IPS-18c (cell line): ENCODE measurements around the gene CACNA1H.

Experiments
- H3K4me3 ChIP-seq: 2 replicates; pipeline ENCODE4 v1.7.0; 2013; ENCODE audit warnings: low read depth, mild to moderate bottlenecking, low read length, moderate library complexity; ENCODE audit not compliant: insufficient read depth
- H3K9me3 ChIP-seq: one replicate; pipeline ENCODE4 v1.6.1; 2013; ENCODE audit warnings: mild to moderate bottlenecking, low read length, moderate library complexity; ENCODE audit not compliant: control insufficient read depth, insufficient read depth

CACNA1H gene

DNA sequence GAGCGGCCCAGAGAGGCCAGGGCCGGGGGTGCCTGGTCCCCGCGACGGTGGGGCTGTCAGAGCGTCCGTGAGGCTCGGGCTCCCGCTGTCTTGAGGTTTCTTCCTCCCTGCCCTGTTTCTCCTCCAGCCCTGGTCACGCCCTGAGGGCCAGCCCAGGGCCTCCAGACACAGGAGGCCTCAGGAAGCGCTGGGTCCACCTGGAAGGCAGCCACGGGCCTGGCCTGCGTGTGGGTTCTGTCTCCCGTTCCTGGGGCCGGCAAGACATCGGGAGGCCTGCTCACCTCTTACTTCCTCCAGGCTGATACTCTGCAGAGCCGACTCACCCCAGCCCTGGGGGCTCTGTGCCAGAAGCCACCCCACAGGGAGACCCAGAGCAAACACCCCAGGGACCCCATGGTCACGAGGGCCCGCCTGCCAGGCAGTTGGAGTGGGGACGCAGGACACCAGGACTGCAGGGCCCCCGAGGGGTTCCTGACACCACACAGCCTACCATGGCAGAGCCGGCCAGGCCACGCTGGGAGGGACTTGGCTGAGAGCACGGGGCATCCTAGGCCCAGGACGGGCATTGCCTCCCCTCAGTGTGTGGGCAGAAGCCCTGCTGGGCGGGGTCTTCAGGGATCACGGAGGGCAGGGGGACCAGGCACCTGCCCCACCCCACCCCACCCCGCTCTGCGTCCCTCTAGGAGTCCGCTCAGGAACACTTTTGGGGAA lies 18.9 kb upstream of the CACNA1H start:
- Histone ChIP-seq H3K4me3 (no peak overlapping the region), H3K9me3 (no peaks in the 10 kb centered on the region)

DNA sequence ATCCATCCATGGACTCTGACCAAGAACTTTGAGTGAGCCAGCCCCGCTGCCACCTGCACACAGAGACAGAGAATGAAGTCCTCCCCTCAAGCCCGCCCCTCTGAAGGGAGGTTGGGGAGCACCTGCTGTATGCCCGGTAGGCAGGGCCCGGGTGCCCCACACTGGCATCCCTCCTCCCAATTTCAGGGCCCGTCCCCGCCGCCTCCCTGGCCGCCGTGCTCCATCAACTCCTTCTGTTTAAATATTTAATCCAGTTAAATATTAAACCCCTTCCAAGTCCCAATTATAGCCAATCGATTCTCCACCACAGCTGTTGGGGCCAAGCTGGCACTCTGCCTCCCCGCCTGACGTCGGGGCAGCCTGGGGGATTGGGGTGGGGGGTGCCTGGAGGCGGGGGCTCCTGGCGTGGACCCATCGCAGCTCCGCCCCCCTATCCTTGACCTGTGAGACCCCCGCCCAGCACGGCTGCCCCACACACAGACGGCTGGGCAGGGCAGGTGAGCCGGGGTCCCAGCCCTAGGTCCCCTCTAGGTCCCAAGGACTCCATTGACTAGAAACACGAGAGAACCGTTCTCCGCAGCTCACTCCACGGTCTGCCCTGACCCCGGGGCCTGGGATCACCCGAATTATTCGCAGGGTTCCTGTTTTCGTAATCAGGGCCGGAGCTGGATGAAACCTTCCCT lies 18.0 kb upstream of the CACNA1H start:
- H3K9me3 ChIP-seq: no peaks in the 10 kb centered on the region
- no peak overlapping the region for H3K4me3 ChIP-seq

DNA sequence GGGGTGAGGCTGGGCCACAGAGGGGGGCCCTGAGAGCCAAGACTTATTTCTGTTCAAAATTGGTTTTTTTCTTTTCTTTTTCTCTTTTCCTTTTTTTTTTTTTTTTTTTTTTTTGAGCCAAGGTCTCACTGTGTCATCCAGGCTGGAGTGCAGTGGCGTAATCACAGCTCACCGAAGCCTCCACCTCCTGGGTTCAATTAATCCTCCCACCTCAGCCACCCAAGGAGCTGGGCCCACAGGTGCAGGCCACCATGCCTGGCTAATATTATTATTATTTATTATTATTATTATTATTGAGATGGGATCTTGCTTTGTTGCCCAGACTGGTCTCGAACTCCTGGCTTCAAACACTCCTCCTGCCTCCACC lies 17.5 kb upstream of the CACNA1H start:
- Histone ChIP-seq H3K9me3 (no peaks in the 10 kb centered on the region), H3K4me3 (no peak overlapping the region)

DNA sequence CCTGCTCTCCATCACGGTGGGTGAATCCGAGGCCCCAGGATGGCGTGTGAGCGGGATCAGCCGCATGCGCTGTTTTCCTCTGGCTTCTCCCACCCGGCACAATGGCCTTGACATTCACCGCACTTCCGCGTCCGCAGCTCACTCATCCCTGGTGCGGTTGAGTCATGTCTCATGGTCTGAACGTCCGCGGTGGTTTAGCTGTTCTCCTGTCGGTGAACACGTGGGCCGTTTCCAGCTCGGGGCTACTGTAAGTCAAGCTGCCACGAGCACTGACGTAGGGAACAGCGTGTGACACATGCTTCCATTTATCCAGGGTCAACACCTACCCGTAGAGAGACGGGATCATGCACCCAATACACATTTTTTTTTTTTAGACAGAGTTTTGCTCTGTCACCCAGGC lies 15.3 kb upstream of the CACNA1H start:
- Histone ChIP-seq H3K4me3 (no peak overlapping the region), H3K9me3 (no peaks in the 10 kb centered on the region)

DNA sequence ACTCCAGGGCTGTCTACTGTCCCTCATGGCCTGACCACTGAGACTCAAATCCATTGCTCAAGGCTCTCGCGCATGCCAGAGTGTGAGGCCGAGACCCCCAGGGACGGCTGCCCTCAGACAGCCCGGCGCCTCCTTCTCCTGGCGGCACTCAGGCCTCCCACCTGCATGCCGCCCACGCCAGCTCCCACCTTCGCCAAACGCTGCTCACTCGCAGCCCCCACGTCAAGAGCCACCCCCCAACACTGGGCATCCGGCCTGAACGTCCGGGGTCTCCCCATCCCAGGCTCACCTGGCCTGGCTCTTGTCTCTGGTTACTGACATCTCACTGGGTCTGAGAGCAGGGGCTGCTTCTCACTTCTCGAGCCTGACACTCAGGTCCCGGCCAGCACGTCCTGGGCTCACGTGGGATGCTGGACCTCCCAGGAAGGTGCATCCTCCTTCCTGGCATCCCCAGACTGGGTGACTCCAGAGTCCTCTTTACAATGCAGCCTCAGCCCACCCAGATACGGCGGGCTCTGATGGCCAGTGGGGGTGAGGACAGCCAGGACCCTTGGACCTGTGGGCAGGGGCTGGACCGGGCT lies 12.2 kb upstream of the CACNA1H start:
- Histone ChIP-seq H3K9me3 (no peaks in the 10 kb centered on the region), H3K4me3 (no peak overlapping the region)

DNA sequence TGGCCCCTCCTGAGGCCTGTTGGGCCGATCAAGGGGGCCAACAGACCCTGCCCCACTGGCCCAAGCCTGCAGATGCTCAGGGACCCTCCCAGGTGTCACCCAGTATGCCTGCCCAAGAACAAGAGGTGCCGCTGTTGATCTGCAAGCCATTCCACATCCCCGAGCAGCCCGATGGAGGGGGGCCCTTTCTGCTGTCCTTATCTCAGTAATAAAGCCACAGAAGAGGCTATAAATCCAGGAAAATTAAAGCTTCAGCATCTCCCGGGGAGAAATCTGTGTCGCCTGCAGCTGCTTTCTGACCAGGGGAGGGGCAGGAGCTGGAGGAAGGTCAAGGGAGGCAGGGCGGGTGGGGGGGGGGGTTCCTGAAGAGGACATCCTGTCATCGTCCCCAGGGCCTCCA lies 11.7 kb upstream of the CACNA1H start:
- Histone ChIP-seq H3K4me3 (no peak overlapping the region), H3K9me3 (no peaks in the 10 kb centered on the region)

DNA sequence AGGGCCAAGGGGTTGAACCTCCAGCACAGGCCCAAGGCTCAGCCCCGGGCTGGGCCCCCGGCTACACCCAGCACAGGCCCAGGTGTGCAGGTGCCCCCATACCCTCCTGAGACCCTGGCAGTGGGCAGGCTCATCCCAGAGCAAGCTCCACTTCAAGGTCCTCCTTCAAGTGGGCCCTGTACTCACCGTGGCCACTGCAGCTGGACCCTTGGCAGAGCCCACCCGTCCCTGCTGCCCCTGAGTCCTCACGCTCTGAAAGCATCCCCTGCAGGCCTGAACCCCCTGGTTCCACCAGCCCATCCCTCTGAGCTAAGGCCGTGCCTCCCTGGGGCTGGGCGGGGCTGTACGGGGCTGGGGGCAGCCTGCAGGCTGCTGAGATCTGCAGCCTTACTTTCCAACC lies 11.2 kb upstream of the CACNA1H start:
- Histone ChIP-seq H3K4me3 (no peak overlapping the region), H3K9me3 (no peaks in the 10 kb centered on the region)

DNA sequence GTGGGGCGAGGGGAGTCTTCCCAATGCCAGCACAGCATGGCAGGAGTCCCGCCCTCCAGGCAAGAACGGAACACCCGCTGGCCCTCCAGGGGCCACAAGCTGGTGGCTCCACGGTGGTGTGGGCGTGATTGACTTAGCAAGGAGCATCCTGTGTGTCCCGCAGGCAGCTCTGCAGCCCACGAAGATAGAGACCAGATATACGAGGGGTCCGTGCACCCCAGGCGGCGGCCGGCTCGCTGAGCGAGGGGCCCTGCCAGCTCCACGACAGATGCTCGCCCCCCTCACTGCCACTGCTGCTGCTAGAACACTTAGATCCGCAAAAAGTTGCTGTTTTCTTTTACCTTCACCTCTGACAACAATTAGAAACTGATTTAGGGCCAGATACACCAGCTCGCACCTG lies 10.0 kb upstream of the CACNA1H start:
- H3K4me3 ChIP-seq: no peak overlapping the region

DNA sequence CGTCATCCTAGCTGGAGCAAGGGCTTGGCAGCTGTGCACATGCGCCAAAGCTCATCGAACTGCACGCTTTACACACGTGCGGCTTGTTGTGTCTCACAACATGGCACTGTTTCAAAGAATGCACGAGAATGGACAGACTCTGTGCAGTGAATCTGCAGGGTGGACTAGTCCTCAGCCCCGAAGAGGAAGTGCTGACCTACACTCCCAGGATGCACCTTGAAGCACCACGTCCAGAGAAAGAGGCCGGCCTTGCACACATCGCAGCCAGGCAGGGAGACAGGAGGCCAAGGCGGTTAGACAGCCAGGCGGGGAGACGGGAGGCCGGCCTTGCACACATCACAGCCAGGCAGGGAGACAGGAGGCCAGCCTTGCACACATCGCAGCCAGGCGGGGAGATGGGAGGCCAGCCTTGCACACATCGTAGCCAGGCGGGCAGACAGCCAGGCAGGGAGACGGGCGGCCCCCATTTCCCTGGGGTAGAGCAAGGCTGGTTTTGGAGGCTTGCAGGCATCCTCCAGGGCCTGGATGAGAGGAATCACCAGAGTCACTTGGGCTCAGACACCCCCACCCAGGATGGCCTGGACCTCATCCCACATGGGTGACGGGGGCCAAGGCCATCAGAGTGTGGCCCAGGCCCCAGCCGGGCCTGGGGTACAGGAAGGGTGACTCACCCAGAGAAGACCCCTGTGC lies 9.0 kb upstream of the CACNA1H start:
- peaks cover 2% of the 10 kb centered on the region for H3K9me3 ChIP-seq
- H3K4me3 ChIP-seq: no peak overlapping the region

More for the DNA sequence above, 10.0 kb upstream of the CACNA1H start:
- H3K9me3 ChIP-seq: peaks cover 2% of the 10 kb centered on the region

DNA sequence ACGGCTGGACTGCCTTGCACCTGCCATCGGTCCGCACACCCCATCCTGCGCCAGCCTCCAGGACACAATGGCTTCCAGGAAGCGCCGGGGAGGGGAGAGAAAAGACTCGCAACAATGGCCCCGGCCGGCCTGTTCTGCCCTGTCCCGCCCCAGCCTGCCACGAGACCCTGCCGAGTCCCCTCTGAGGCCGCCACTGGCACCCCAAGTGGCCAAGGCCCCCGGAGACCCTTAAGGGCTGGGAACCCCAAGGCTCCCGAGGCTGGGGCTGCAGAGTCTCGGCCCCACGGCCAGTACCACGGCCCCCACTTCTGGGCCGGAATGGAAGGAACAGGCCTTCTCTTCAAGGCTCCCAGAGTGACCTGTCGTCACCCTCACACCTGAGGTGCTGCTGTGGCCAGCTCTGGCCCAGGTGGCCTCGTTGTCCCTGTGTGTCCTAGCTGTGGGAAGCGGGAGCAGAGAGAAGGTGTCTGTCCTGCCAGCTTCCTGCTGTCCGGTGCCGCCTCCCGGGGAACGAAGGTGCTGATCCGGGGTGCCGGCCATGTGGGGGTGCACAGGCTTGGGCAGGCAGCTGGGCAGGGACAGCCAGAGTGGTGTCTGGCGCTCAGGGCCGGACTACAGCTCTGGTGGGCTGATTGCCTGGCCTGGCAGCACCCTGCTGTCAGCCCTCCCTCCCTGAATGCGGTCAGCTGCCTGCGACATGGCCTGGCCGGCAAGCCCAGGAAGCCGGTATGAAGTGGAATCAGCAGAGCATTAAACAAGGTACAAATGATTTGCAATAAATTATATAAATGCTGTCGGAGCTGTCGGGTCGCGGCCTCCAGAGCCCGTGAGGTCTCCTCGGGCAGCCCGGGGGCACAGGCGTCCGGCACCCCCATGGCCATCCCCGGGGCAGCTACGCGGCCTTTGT lies 8.2 kb upstream of the CACNA1H start:
- no peak overlapping the region for H3K4me3 ChIP-seq

DNA sequence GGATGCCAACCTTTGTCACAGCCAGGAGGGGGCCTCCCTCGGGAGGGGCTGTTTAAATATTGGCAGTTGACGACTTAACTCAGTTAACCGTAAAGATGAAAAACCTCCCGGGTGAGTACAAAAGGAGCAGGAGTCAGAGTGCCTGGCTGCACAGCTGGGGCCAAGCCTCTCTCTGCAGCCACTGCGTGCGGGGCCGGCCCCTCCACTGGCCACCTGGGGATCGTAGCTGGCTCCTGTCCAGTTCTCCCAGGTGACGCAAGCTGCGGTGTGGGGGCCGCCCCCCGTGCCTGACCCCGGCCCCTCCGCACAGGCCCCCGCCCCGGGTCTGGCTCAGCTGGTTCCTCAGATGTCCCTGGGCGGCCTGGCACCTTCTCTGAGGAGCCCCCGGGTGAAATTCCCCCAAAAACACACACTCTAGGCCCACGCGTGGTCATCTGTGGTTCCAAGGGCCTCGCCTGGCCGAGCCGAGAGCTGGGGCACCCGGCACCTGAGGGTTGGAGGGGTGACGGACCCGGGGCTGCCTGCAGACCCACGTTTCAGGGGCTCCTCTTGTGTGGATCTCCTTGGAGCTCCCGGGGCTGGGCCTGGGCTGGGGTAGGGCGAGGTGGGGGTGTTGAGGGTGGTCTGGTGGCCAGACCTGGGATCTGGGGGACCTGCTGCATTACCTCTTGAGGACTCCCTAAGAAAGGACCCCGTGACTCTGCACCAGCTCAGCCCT lies 7.4 kb upstream of the CACNA1H start:
- H3K4me3 ChIP-seq: no peak overlapping the region
- peaks cover 2% of the 10 kb centered on the region for H3K9me3 ChIP-seq

More for the DNA sequence above, 8.2 kb upstream of the CACNA1H start:
- H3K9me3 ChIP-seq: peaks cover 2% of the 10 kb centered on the region

DNA sequence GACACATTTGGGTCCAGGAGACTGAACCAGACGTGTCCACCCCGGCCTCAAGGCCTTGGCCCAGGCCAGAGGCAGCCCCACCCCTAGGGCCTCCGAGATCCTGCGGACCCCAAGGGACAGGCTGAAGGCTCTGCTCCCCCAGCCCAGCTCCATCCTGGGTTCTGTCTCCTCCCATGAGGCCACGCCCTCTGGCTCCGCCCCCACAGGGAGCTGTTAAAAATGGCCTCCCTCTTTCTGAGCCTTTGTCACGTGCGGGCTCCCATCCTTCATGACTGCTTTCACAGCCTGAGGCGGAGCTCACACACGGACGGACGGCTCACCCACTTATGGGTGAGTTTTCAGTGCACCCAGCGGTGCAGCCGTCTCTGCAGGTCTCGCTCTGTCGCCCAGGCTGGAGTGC lies 6.5 kb upstream of the CACNA1H start:
- peaks cover 2% of the 10 kb centered on the region for H3K9me3 ChIP-seq
- no peak overlapping the region for H3K4me3 ChIP-seq

DNA sequence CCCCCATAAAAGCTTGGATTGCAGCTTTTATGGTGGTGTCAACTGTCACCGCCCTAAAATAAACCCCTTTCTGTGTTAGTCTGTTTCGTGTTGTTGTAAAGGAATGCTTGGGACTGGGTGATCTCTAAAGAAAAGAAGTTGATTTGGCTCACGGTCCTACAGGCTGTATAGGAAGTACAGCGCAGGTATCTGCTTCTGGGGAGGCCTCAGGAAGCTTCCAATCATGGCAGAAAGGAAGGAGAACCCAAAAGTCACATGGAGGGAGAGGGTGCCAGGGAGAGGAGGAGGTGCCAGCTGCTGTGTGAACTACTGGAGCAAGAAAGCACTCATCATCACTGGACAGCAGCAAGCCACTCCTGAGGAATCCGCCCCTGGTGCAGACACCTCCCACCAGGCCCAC lies 5.9 kb upstream of the CACNA1H start:
- H3K9me3 ChIP-seq: peaks cover 2% of the 10 kb centered on the region

DNA sequence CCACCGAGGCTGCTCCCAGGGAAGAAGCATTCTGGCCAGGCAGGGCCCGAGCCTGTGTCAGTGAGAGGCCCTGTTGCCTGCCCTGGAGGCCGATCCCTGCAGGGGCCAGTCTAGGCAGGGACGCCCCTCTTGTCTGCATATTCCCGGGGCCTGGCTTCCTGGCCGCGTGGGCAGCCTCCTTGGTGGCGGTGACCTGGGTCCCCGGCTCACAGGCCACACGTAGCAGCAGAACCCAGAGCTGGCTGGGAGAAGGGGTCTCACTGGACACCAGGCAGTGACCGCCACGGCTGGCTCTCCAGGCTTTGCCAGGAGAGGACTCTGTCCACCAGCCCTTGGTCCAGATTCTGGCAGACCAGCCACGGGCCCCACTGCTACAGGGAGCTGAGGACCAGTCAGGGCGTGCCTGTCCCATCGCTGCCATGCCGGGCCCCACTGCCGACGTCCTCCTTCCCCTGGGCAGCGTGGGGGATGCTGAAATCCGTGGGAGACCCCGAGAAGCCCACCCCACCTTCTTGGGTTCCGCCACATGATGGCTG lies 3.7 kb upstream of the CACNA1H start:
- Histone ChIP-seq H3K4me3 (no peak overlapping the region), H3K9me3 (peaks cover 2% of the 10 kb centered on the region)

More for the DNA sequence above, 5.9 kb upstream of the CACNA1H start:
- no peak overlapping the region; the same call in 1 of the 2 replicates for H3K4me3 ChIP-seq

DNA sequence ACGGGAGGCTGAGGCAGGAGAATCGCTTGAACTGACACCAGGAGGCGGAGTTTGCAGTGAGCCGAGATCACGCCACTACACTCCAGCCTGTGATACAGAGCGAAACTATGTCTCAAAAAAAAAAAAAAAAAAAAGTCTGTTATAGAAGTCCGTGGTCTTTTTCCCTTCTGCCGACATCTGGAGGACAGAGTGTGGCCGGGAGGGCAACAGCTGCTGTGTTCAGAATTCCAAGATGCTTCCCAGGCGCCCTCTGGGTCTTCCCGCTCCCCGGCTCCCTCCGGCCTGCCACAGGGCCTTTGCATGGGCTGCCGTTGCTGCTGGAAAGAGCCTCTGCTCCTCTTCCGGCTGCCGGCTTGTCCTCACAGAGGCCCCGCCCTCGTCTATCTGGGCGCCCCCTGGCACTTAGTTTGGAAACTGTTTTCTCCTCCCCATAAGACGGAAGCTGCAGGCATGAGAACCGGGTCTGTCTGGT lies 2.4 kb upstream of the CACNA1H start:
- H3K9me3 ChIP-seq: peaks cover 2% of the 10 kb centered on the region
- no peak overlapping the region for H3K4me3 ChIP-seq
